ENCODE measurements around the gene CASP3.
A peak's percentile ranks its signal among the peaks of the same experiment; 100 is the strongest.
"Not testable (repeated sequence)": the region's sequence is repeated elsewhere in the genome, so short reads cannot be mapped to it uniquely, and the experiment has no call there.

CASP3 gene

GRCh38 chr4:184662236-184662635, 13.0 kb upstream of the CASP3 start:
- peak in 1 of 2 donors; percentile 52 for DNase-seq

GRCh38 chr4:184660978-184661377, 11.7 kb upstream of the CASP3 start:
- DNase-seq: no peak

- DNase-seq: not testable (repeated sequence)
Observed at GRCh38 chr4:184657820-184658219, 8.6 kb upstream of the CASP3 start.

GRCh38 chr4:184657144-184657543, 7.9 kb upstream of the CASP3 start:
- DNase-seq: peak in 1 of 2 donors; percentile 22

- peak in 1 of 2 donors; percentile 10 for DNase-seq
Observed at GRCh38 chr4:184655889-184656869, 6.9 kb upstream of the CASP3 start.

GRCh38 chr4:184653650-184654049, 4.4 kb upstream of the CASP3 start:
- no peak for DNase-seq

- DNase-seq: not testable (repeated sequence)
Observed at GRCh38 chr4:184652681-184653080, 3.4 kb upstream of the CASP3 start.

- no peak for DNase-seq
Observed at GRCh38 chr4:184651899-184652298, 2.7 kb upstream of the CASP3 start.

- peak; percentile 34 to 45 for DNase-seq
Observed at GRCh38 chr4:184649971-184650855, 966 bp upstream of the CASP3 start.

- peak; percentile 54 to 67 for DNase-seq
Observed at GRCh38 chr4:184648313-184649025, 778 bp downstream of the CASP3 start.

GRCh38 chr4:184648054-184648312, 1.3 kb downstream of the CASP3 start:
- DNase-seq: no peak

GRCh38 chr4:184647266-184648053, 1.8 kb downstream of the CASP3 start:
- DNase-seq: no peak

GRCh38 chr4:184645904-184646610, 3.2 kb downstream of the CASP3 start:
- DNase-seq: no peak

GRCh38 chr4:184644553-184645307, 4.5 kb downstream of the CASP3 start:
- no peak for DNase-seq

GRCh38 chr4:184643731-184644130, 5.5 kb downstream of the CASP3 start:
- DNase-seq: no peak

GRCh38 chr4:184641451-184641850, 7.8 kb downstream of the CASP3 start:
- no peak for DNase-seq

- DNase-seq: no peak
Observed at GRCh38 chr4:184641022-184641421, 8.2 kb downstream of the CASP3 start.

GRCh38 chr4:184636897-184637296, 12.3 kb downstream of the CASP3 start:
- no peak for DNase-seq

GRCh38 chr4:184636144-184636543, 13.1 kb downstream of the CASP3 start:
- DNase-seq: no peak

GRCh38 chr4:184635381-184635780, 13.9 kb downstream of the CASP3 start:
- no peak for DNase-seq

- DNase-seq: no peak
Observed at GRCh38 chr4:184632842-184633241, 16.4 kb downstream of the CASP3 start.
